Measurements from ENCODE around the gene ARMC8.

DNA sequence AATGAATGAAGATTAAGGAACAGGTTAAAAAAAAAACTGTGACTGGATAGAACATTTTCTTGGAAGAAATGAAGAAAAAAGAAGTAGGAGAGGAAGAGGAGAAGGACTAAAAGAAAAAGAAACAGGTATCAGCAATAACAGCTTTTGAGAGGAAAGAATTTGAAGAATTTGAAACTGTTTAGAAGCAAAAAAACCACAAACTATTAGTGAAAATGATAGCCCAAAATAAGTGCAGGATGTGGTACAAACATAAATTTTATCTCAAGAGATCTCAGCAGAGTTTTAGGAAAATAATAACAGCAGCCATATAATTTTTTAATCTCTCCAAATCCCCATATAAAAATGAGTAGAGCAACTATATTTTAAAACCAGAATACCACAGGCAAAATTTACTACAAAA, 46.2 kb upstream of the ARMC8 start:
- TF ChIP-seq, protein P1, sequence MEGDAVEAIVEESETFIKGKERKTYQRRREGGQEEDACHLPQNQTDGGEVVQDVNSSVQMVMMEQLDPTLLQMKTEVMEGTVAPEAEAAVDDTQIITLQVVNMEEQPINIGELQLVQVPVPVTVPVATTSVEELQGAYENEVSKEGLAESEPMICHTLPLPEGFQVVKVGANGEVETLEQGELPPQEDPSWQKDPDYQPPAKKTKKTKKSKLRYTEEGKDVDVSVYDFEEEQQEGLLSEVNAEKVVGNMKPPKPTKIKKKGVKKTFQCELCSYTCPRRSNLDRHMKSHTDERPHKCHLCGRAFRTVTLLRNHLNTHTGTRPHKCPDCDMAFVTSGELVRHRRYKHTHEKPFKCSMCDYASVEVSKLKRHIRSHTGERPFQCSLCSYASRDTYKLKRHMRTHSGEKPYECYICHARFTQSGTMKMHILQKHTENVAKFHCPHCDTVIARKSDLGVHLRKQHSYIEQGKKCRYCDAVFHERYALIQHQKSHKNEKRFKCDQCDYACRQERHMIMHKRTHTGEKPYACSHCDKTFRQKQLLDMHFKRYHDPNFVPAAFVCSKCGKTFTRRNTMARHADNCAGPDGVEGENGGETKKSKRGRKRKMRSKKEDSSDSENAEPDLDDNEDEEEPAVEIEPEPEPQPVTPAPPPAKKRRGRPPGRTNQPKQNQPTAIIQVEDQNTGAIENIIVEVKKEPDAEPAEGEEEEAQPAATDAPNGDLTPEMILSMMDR (IDR thresholded peaks at IDR 0.05 in 8 of 11, conservative IDR thresholded peaks at IDR 0.05 in 3 of 11) = no peak
- TF ChIP-seq POLR2A (IDR thresholded peaks at IDR 0.05) = no peak

Measured in spleen (tissue), 7 donors.